A549 (cell line): ENCODE measurements around the gene KRT77. TPM values are rescaled to one million over a fixed set of nuclear protein-coding genes. Genes with fewer than 3 reads are reported as not detected.

Source experiments
- ATAC-seq, 2 experiments: fragments of 200-7000 bp in 1 of 2; fragments of >200 bp in 1 of 2; cut with Nextera tagmentation in 1 of 2; cut with Tn5 transposase in 1 of 2; 3 replicates each; pipeline versions ENCODE4 v1.8.0 to v1.9.1; 2018 to 2020; ENCODE audit warnings: mild to moderate bottlenecking in 1 of 2, moderate library complexity in 1 of 2
- CTCF ChIA-PET: fragments of 300-600 bp; sonication (Branson Sonifier 250); formaldehyde crosslinking; extraction: SDS; loops from one replicate; lab custom pipeline; 2021; ENCODE audit warnings: antibody characterized with exemption, inconsistent platforms; lab: Yijun Ruan, JAX
- POLR2A ChIA-PET: fragments of 350-600 bp; formaldehyde crosslinking; extraction: SDS; loops from one replicate; lab custom pipeline; 2021; ENCODE audit warnings: antibody characterized with exemption, inconsistent platforms; lab: Yijun Ruan, JAX
- DNase-seq, 2 experiments: peaks; one replicate each; pipeline versions ENCODE4 v3.0.0 to v3.0.0-alpha.2; 2011 to 2016; ENCODE audit warnings: low read depth in 1 of 2, low spot score in 1 of 2
- FAIRE-seq: peaks from 2 replicates; lab custom pipeline; 2011; peaks lifted over from hg19 to GRCh38; lab: Jason Lieb, UNC
- H3K27ac ChIP-seq, 2 experiments: fragments of >200 bp; sonication (Bioruptor Twin); formaldehyde crosslinking; 3 replicates each; pipeline ENCODE4 v1.5.1; 2016 to 2017
- H3K4me1 ChIP-seq: fragments of >200 bp; sonication (Bioruptor Twin); formaldehyde crosslinking; 3 replicates; pipeline ENCODE4 v1.6.1; 2016
- H3K4me2 ChIP-seq: fragments of >200 bp; sonication (Bioruptor Twin); formaldehyde crosslinking; 3 replicates; pipeline ENCODE4 v1.6.1; 2016
- H3K4me3 ChIP-seq: fragments of >200 bp; sonication (Bioruptor Twin); formaldehyde crosslinking; 3 replicates; pipeline ENCODE4 v1.5.1; 2016
- H3K9me3 ChIP-seq: fragments of >200 bp; sonication (Bioruptor Twin); formaldehyde crosslinking; 3 replicates; pipeline ENCODE4 v1.6.1; 2016
- BHLHE40 ChIP-seq: IDR thresholded peaks from 2 replicates; pipeline ENCODE4 v1.6.1; 2012; ENCODE audit warnings: low read depth, low read length, inconsistent platforms
- CBX2 ChIP-seq: fragments of 200-600 bp; sonication (generic); IDR thresholded peaks from 2 replicates; pipeline ENCODE4 v1.6.1; 2016; ENCODE audit warnings: low read depth, mild to moderate bottlenecking, borderline replicate concordance
- CTCF ChIP-seq: fragments of >200 bp; sonication (Bioruptor Twin); formaldehyde crosslinking; IDR thresholded peaks from 3 replicates; pipeline ENCODE4 v1.5.1; 2016
- EHF ChIP-seq: fragments of 250-450 bp; sonication (Bioruptor Pico); IDR thresholded peaks from 2 replicates; pipeline ENCODE4 v1.5.0; 2020; ENCODE audit warnings: mild to moderate bottlenecking
- EHMT2 ChIP-seq: fragments of 200-600 bp; sonication (generic); IDR thresholded peaks from 2 replicates; pipeline ENCODE4 v1.6.1; 2016; ENCODE audit warnings: antibody characterized with exemption, low read depth, mild to moderate bottlenecking, moderate library complexity
- ESRRA ChIP-seq: fragments of 150-350 bp; IDR thresholded peaks from 2 replicates; pipeline ENCODE4 v1.6.1; 2014; ENCODE audit warnings: mild to moderate bottlenecking, low read length, borderline replicate concordance
- FOSB ChIP-seq: fragments of 250-450 bp; sonication (Bioruptor Pico); IDR thresholded peaks from 2 replicates; pipeline ENCODE4 v1.5.0; 2020; ENCODE audit warnings: mild to moderate bottlenecking, moderate library complexity
- FOSL2 ChIP-seq, 2 experiments: fragments of 450-650 bp in 1 of 2; fragments of >200 bp in 1 of 2; sonication (Bioruptor Twin) in 1 of 2; formaldehyde crosslinking; IDR thresholded peaks; 2 replicates each; pipeline versions ENCODE4 v1.5.0 to v1.6.1; 2016 to 2020; ENCODE audit warnings: mild to moderate bottlenecking in 1 of 2, moderate library complexity in 1 of 2
- GATA3 ChIP-seq: IDR thresholded peaks from 2 replicates; pipeline ENCODE4 v1.6.1; 2012; ENCODE audit warnings: borderline replicate concordance
- JUNB ChIP-seq: fragments of >200 bp; sonication (Bioruptor Twin); formaldehyde crosslinking; IDR thresholded peaks from 2 replicates; pipeline ENCODE4 v1.6.1; 2016
- KDM5A ChIP-seq: fragments of 200-600 bp; sonication (generic); IDR thresholded peaks from 2 replicates; pipeline ENCODE4 v1.6.1; 2016; ENCODE audit warnings: antibody characterized with exemption, mild to moderate bottlenecking
- MAFK ChIP-seq: fragments of 450-650 bp; IDR thresholded peaks from 2 replicates; pipeline ENCODE4 v1.6.1; 2014; ENCODE audit not compliant: partially characterized antibody
- MAZ ChIP-seq: fragments of 150-350 bp; IDR thresholded peaks from 2 replicates; pipeline ENCODE4 v1.6.1; 2014; ENCODE audit warnings: antibody characterized with exemption, low read depth, low read length, borderline replicate concordance
- NFE2L2 ChIP-seq: fragments of 150-350 bp; conservative IDR thresholded peaks from 2 replicates; pipeline ENCODE4 v1.6.1; 2014; ENCODE audit warnings: low read length
- PBX3 ChIP-seq: IDR thresholded peaks from 2 replicates; pipeline ENCODE4 v1.6.1; 2012
- POLR2A ChIP-seq: IDR thresholded peaks from 2 replicates; pipeline ENCODE4 v1.6.1; 2012; ENCODE audit warnings: mild to moderate bottlenecking, low read length
- RARB ChIP-seq: fragments of 250-450 bp; sonication (Bioruptor Pico); IDR thresholded peaks from 2 replicates; pipeline ENCODE4 v1.8.0; 2021; ENCODE audit warnings: mild to moderate bottlenecking, moderate library complexity
- REST ChIP-seq: fragments of 200-600 bp; sonication (generic); IDR thresholded peaks from 2 replicates; pipeline ENCODE4 v1.6.1; 2016; ENCODE audit warnings: antibody characterized with exemption, mild to moderate bottlenecking, moderate library complexity
- SREBF2 ChIP-seq: fragments of 450-650 bp; IDR thresholded peaks from 2 replicates; pipeline ENCODE4 v1.6.1; 2014; ENCODE audit warnings: mild to moderate bottlenecking, moderate library complexity
- TFCP2L1 ChIP-seq: fragments of 250-450 bp; sonication (Bioruptor Pico); IDR thresholded peaks from 2 replicates; pipeline ENCODE4 v1.5.0; 2021; ENCODE audit warnings: mild to moderate bottlenecking
- TP53 ChIP-seq: fragments of 250-450 bp; sonication (Bioruptor Pico); IDR thresholded peaks from 2 replicates; pipeline ENCODE4 v1.5.0; 2021; ENCODE audit warnings: mild to moderate bottlenecking, moderate library complexity
- ZC3H11A ChIP-seq: fragments of 450-650 bp; IDR thresholded peaks from 2 replicates; pipeline ENCODE4 v1.6.1; 2014; ENCODE audit warnings: antibody characterized with exemption, mild to moderate bottlenecking
- ZNF302 ChIP-seq: fragments of 250-450 bp; sonication (Bioruptor Pico); IDR thresholded peaks from 2 replicates; pipeline ENCODE4 v1.9.0; 2021; ENCODE audit warnings: inconsistent platforms, mild to moderate bottlenecking, moderate library complexity
- ZSCAN20 ChIP-seq: fragments of 250-450 bp; sonication (Bioruptor Pico); IDR thresholded peaks from 2 replicates; pipeline ENCODE4 v1.8.0; 2022; ENCODE audit warnings: mild to moderate bottlenecking, moderate library complexity
- WGBS: methylation state at CpG from one replicate; pipeline ENCODE4 v1.1.6; 2017; ENCODE audit errors: missing lambda C conversion rate; 5-methylcytosine and 5-hydroxymethylcytosine counted together
- polyA plus RNA-seq, 4 experiments: library from polyadenylated mRNA; depleted of rRNA in 3 of 4; stranded (reverse); fragments of >200 nt; fragmentation: RNase III in 1 of 4; extraction: RNeasy Plus Mini Kit Qiagen cat#74134 plus additional on column Dnase treatment in 1 of 4; gene quantifications; 2 replicates in 3 of 4; 3 replicates in 1 of 4; pipeline ENCODE4 v1.2.3, GENCODE V29; 2011 to 2017

The KRT77 gene
- polyA plus RNA-seq, 2 of the 4 experiments (the other 2 are of a cell fraction), result 0.03 TPM; not detected in 1

DNA sequence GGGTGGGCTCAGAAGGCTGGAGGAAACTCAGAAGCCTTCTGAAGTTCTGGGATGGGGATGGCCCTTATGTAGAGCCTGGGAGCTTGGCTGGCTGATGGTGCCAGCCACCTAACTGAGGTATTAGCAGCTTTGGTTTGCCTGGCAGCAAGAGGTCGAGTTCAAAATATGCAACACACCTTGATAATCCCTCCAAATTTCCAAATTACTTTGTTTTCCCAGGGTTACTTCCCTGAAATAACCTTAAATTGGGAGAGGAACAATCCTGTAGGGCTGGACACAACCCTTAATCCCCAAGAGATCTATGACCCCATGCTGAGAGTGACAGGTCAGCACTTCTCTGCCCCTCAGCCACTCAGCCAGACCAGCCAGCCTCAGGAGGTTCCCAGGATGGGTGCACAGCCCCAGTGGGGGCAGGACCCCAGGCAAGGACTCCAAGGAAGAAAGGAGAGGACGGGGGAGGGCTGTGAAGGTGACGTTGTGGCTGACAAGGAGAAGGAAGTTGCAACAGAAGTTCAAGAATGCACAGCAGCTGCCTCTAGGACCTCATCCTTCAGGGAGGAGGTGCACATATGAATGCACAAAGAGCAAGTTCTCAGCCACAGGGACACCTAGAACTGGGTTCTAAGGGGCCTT is 18.6 kb upstream of the KRT77 start:
- CTCF ChIA-PET, result interaction anchor here (1.2 to 1.3 kb wide), 3 partner anchors 11 to 144 kb away, joined by 3 to 4 read pairs (median 3); no protein-coding TSS in a partner anchor

DNA sequence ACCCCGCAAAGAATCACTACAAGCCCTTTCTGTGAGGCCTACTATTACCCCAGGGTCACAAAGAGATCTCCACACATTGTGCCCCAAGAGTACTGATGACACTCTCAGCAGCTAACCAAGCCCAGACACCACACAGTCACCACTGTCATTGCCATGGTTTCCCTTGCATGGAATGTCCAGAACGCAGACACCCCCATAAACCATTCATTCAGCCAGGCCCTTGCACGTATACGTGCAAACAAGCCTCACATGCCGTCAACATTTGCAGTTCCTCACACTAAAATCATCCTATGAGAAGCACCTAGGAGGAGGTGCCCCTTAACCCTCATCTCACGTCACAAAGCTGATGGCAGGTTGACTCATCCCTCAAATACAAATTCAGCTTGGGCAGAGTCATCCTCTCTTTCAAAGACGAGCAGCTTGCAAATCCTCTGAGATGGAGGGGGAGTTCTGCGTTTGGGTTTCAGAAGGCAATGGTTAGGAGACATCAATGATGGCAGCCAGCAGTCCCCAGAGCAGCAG is 17.1 kb upstream of the KRT77 start:
- 15% methylated on average over 8 of the region's 8 CpGs for WGBS
- no peak for FAIRE-seq
- H3K4me1 ChIP-seq, result peaks cover 9% of the 10 kb centered on the region; the same call in 2 of the 3 replicates
- ChIA-PET POLR2A (interaction anchor here (0.8 kb wide), 1 partner anchor 154 kb away, joined by 3 read pairs; no protein-coding TSS in a partner anchor), CTCF (interaction anchor here (0.6 to 1.3 kb wide), 3 partner anchors 145 to 581 kb away, joined by 3 to 4 read pairs (median 3); no protein-coding TSS in a partner anchor)
- TF ChIP-seq EHF (CRISPR knock-in tag) (no peak), BHLHE40 (no peak), JUNB (peak; percentile 23; the same call in 1 of the 2 replicates), FOSL2 (IDR thresholded peaks at IDR 0.05) (no peak), FOSL2 (CRISPR knock-in tag; IDR thresholded peaks at IDR 0.05) (peak; percentile 37; the same call in 1 of the 2 replicates), ZSCAN20 (CRISPR knock-in tag) (no peak)
- 0 out of 3 replicates have a peak overlapping the region, but pooled peaks have one; percentile 4 for H3K4me2 ChIP-seq
- ATAC-seq, result peak; percentile 59 to 69; a peak in 5 of 6 replicates
- H3K27ac ChIP-seq, result no peak overlapping the region
- peak; percentile 30 to 75 for DNase-seq
- no peak overlapping the region for H3K4me3 ChIP-seq
- H3K9me3 ChIP-seq, result no peaks in the 10 kb centered on the region

More for the DNA sequence above, 18.6 kb upstream of the KRT77 start:
- ATAC-seq (no peak), FAIRE-seq (no peak), DNase-seq (no peak)
- H3K4me1 ChIP-seq, result peaks cover 9% of the 10 kb centered on the region; the same call in 2 of the 3 replicates
- WGBS, result 26% methylated on average over 3 of the region's 3 CpGs
- H3K9me3 ChIP-seq, result no peaks in the 10 kb centered on the region
- no peak overlapping the region for H3K27ac ChIP-seq
- no peak overlapping the region for H3K4me3 ChIP-seq
- H3K4me2 ChIP-seq, result no peak overlapping the region
- POLR2A ChIA-PET, result no interaction called here
- TF ChIP-seq BHLHE40, result no peak
- peak; percentile 24 for TF ChIP-seq MAFK

- no peak for DNase-seq
- ChIA-PET POLR2A (no interaction called here), CTCF (interaction anchor here (0.9 to 1.4 kb wide), 7 partner anchors 10 to 164 kb away, joined by 3 to 5 read pairs (median 4); no protein-coding TSS in a partner anchor)
- Histone ChIP-seq H3K4me3 (no peak overlapping the region), H3K4me2 (no peak overlapping the region)
- TF ChIP-seq TP53 (CRISPR knock-in tag) (no peak), NFE2L2 (no peak), POLR2A (no peak), RARB (CRISPR knock-in tag) (no peak), MAZ (no peak), EHMT2 (no peak), CBX2 (no peak), GATA3 (no peak), ZSCAN20 (CRISPR knock-in tag) (no peak), TFCP2L1 (CRISPR knock-in tag) (no peak), FOSB (CRISPR knock-in tag) (no peak), PBX3 (no peak), CTCF (no peak), SREBF2 (no peak), ZC3H11A (no peak), ZNF302 (CRISPR knock-in tag) (no peak), ESRRA (no peak), REST (no peak), KDM5A (no peak), FOSL2 (IDR thresholded peaks at IDR 0.05) (no peak), FOSL2 (CRISPR knock-in tag; IDR thresholded peaks at IDR 0.05) (no peak)
- TF ChIP-seq, all 56 proteins: peak for 0
- ATAC-seq (no peak), FAIRE-seq (no peak)
- H3K9me3 ChIP-seq, result no peaks in the 10 kb centered on the region
- 95% methylated on average over 5 of the region's 5 CpGs for WGBS
- peaks cover 17% of the 10 kb centered on the region; the same call in 2 of the 3 replicates for H3K4me1 ChIP-seq
- H3K27ac ChIP-seq, result no peak overlapping the region
Measured at GRCh38 chr12:52716061-52716460, 12.7 kb upstream of the KRT77 start.
